ENCODE measurements around the gene TMEFF2.

Gene TMEFF2

DNA sequence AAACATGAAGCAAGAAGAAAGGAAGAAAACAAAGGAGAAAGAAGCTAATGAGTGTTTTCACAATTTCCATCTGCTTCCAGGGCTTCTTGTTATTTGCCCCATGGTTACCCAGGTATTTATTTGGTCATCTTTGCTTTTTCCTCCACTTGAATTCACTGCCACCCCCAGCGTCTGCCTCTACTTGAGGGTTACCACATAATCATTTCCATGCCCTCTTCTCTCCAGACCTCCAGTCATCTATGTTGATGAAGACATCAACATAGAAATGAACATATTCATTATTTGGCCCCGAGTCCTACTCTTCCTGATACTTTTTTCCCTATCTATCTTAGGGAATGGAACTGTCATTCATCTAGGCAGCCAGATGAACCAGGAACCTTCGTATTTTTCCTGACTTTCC is 214.2 kb downstream of the TMEFF2 start:
- ChIA-PET CTCF (no interaction called here), POLR2A (no interaction called here)
- no peak overlapping the region for H3K4me3 ChIP-seq (ENCODE audit: low read depth, low read length)
- H3K4me1 ChIP-seq (ENCODE audit: control insufficient read depth, insufficient read depth, low read length) = no peaks in the 10 kb centered on the region
- no peak overlapping the region for H3K27ac ChIP-seq (ENCODE audit: extremely low read depth, low read depth, low read length)
- no peaks in the 10 kb centered on the region for H3K9me3 ChIP-seq (ENCODE audit: control insufficient read depth, insufficient read depth, low read depth, low read length)
- TF ChIP-seq ZNF341 (tag by site-specific recombination; IDR thresholded peaks at IDR 0.05; ENCODE audit: low read depth) = no peak
- no peak for TF ChIP-seq ZNF510 (tag by site-specific recombination; IDR thresholded peaks at IDR 0.05; ENCODE audit: insufficient replicate concordance)
- TF ChIP-seq ZNF571 (tag by site-specific recombination; IDR thresholded peaks at IDR 0.05) = no peak
- TF ChIP-seq KLF16 (tag by site-specific recombination; IDR thresholded peaks at IDR 0.05) = no peak
- TF ChIP-seq, protein P1, sequence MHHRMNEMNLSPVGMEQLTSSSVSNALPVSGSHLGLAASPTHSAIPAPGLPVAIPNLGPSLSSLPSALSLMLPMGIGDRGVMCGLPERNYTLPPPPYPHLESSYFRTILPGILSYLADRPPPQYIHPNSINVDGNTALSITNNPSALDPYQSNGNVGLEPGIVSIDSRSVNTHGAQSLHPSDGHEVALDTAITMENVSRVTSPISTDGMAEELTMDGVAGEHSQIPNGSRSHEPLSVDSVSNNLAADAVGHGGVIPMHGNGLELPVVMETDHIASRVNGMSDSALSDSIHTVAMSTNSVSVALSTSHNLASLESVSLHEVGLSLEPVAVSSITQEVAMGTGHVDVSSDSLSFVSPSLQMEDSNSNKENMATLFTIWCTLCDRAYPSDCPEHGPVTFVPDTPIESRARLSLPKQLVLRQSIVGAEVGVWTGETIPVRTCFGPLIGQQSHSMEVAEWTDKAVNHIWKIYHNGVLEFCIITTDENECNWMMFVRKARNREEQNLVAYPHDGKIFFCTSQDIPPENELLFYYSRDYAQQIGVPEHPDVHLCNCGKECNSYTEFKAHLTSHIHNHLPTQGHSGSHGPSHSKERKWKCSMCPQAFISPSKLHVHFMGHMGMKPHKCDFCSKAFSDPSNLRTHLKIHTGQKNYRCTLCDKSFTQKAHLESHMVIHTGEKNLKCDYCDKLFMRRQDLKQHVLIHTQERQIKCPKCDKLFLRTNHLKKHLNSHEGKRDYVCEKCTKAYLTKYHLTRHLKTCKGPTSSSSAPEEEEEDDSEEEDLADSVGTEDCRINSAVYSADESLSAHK (tag by site-specific recombination; IDR thresholded peaks at IDR 0.05) = no peak
- TF ChIP-seq ZNF664 (tag by site-specific recombination; IDR thresholded peaks at IDR 0.05) = no peak
- TF ChIP-seq, protein P2, sequence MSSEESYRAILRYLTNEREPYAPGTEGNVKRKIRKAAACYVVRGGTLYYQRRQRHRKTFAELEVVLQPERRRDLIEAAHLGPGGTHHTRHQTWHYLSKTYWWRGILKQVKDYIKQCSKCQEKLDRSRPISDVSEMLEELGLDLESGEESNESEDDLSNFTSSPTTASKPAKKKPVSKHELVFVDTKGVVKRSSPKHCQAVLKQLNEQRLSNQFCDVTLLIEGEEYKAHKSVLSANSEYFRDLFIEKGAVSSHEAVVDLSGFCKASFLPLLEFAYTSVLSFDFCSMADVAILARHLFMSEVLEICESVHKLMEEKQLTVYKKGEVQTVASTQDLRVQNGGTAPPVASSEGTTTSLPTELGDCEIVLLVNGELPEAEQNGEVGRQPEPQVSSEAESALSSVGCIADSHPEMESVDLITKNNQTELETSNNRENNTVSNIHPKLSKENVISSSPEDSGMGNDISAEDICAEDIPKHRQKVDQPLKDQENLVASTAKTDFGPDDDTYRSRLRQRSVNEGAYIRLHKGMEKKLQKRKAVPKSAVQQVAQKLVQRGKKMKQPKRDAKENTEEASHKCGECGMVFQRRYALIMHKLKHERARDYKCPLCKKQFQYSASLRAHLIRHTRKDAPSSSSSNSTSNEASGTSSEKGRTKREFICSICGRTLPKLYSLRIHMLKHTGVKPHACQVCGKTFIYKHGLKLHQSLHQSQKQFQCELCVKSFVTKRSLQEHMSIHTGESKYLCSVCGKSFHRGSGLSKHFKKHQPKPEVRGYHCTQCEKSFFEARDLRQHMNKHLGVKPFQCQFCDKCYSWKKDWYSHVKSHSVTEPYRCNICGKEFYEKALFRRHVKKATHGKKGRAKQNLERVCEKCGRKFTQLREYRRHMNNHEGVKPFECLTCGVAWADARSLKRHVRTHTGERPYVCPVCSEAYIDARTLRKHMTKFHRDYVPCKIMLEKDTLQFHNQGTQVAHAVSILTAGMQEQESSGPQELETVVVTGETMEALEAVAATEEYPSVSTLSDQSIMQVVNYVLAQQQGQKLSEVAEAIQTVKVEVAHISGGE (tag by site-specific recombination; conservative IDR thresholded peaks at IDR 0.05; ENCODE audit: low read depth) = no peak
- no peak for TF ChIP-seq ZNF629 (tag by site-specific recombination; IDR thresholded peaks at IDR 0.05)
- H3K36me3 ChIP-seq (ENCODE audit: control insufficient read depth in 2 of 2, insufficient read depth in 1 of 2, low read length in 2 of 2) = no peaks in the 10 kb centered on the region

DNA sequence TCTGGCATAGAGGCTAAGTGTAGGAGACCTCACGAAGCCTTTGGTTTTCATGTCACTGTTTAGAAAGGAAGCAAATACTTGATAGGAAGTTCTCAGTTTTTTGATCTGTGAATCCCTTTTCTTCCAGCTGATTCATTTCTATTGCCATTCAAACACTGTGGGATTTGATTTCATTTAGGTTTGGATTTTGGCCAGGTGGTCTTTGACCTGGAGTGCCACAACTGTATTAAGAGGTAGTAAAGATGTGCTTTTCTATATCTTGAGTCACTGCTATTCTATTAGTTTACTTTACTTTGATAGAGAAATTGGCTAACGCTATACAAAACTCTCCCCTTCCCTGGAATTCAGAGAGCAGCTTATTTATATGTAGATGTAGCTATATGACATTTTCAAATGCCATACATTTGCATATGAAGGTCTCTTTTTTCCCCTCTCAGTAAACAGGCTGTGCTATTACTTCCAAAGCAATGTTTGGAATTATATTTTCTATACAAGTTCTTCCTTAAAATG is 215.5 kb downstream of the TMEFF2 start:
- POLR2A ChIA-PET = no interaction called here

DNA sequence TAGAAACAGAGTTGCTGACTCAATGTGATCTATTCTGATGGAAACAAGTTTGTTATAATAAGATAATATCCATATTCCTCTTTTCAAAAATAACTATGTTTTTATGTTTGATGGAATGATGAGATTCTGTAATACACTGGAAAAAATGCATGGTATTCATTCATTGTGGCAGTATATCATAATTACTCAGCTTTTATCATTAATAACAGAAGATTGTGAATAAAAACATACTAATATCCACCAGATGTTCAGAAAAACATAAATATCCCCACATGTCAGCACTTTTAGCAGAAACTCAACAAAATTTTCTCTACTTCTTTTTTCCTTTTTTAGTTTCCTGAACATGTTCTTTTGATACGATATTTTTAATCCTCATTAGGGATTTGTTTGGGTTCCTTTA is 217.0 kb downstream of the TMEFF2 start:
- no peak overlapping the region for H3K27ac ChIP-seq (ENCODE audit: extremely low read depth, low read depth, low read length)
- ChIA-PET CTCF (no interaction called here), POLR2A (no interaction called here)

More for the DNA sequence above, 215.5 kb downstream of the TMEFF2 start:
- Histone ChIP-seq H3K9me3 (ENCODE audit: control insufficient read depth, insufficient read depth, low read depth, low read length) (no peaks in the 10 kb centered on the region), H3K4me3 (ENCODE audit: low read depth, low read length) (no peak overlapping the region), H3K36me3 (ENCODE audit: control insufficient read depth in 2 of 2, insufficient read depth in 1 of 2, low read length in 2 of 2) (no peaks in the 10 kb centered on the region), H3K27ac (ENCODE audit: extremely low read depth, low read depth, low read length) (no peak overlapping the region), H3K4me1 (ENCODE audit: control insufficient read depth, insufficient read depth, low read length) (no peaks in the 10 kb centered on the region)
- CTCF ChIA-PET = interaction anchor here (0.7 to 0.9 kb wide), 2 partner anchors 11 to 110 kb away, joined by 3 read pairs; no protein-coding TSS in a partner anchor
- TF ChIP-seq ZNF629 (tag by site-specific recombination; IDR thresholded peaks at IDR 0.05) = no peak
- no peak for TF ChIP-seq ZNF2 (tag by site-specific recombination; IDR thresholded peaks at IDR 0.05)
- TF ChIP-seq ZNF529 (tag by site-specific recombination; IDR thresholded peaks at IDR 0.05; ENCODE audit: insufficient replicate concordance) = no peak
- no peak for TF ChIP-seq ZNF510 (tag by site-specific recombination; IDR thresholded peaks at IDR 0.05; ENCODE audit: insufficient replicate concordance)
- TF ChIP-seq SCRT1 (tag by site-specific recombination; IDR thresholded peaks at IDR 0.05; ENCODE audit: borderline replicate concordance) = no peak
- TF ChIP-seq ZNF558 (tag by site-specific recombination; IDR thresholded peaks at IDR 0.05) = no peak
- TF ChIP-seq ZNF514 (tag by site-specific recombination; IDR thresholded peaks at IDR 0.05) = no peak
- no peak for TF ChIP-seq ZSCAN30 (tag by site-specific recombination; IDR thresholded peaks at IDR 0.05)
- TF ChIP-seq SALL2 (tag by site-specific recombination; IDR thresholded peaks at IDR 0.05; ENCODE audit: borderline replicate concordance) = no peak
- TF ChIP-seq ZNF146 (tag by site-specific recombination; IDR thresholded peaks at IDR 0.05) = no peak

More for the DNA sequence above, 217.0 kb downstream of the TMEFF2 start:
- TF ChIP-seq ZBTB1 (tag by site-specific recombination; IDR thresholded peaks at IDR 0.05) = no peak
- no peak for TF ChIP-seq ZNF530 (tag by site-specific recombination; IDR thresholded peaks at IDR 0.05; ENCODE audit: low read depth)
- H3K36me3 ChIP-seq (ENCODE audit: control insufficient read depth in 2 of 2, insufficient read depth in 1 of 2, low read length in 2 of 2) = no peaks in the 10 kb centered on the region
- H3K9me3 ChIP-seq (ENCODE audit: control insufficient read depth, insufficient read depth, low read depth, low read length) = no peaks in the 10 kb centered on the region
- no peak overlapping the region for H3K4me3 ChIP-seq (ENCODE audit: low read depth, low read length)
- H3K4me1 ChIP-seq (ENCODE audit: control insufficient read depth, insufficient read depth, low read length) = no peaks in the 10 kb centered on the region

All from HEK293 (cell line).